HL-60 (cell line): Measurements from ENCODE around the gene FKBP7.

Experiments used
- GABPA ChIP-seq: IDR thresholded peaks from 2 replicates; pipeline ENCODE4 v1.6.1; 2012; ENCODE audit warnings: low read depth
- TF ChIP-seq, protein P1 (sequence below): IDR thresholded peaks from one replicate; pipeline ENCODE4 v1.5.1; 2011; ENCODE audit warnings: low read length, control low read depth, inconsistent platforms; ENCODE audit not compliant: insufficient read depth
- TF ChIP-seq, protein P2 (sequence below): IDR thresholded peaks from 2 replicates; pipeline ENCODE4 v1.6.1; 2012; ENCODE audit warnings: low read depth; ENCODE audit not compliant: insufficient replicate concordance

DNA sequence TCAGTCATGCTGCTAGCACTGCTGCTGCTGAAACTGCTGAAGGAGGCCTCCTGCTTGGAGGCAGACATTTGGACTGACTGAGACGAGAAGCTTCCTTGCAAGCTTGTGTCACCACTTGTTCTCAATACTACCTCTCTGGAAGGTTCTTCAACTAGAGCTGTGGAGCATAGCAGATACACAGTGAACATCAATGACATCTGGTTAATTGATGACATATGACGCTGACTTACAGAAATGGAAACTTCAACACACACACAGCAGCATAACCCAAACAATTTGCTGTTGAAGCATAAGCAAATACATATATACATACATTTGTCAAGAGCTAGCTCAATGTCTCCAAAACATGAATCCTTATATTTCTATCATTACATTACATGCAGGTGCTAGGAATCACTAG, 49.2 kb upstream of the FKBP7 start:
- TF ChIP-seq, protein P1, sequence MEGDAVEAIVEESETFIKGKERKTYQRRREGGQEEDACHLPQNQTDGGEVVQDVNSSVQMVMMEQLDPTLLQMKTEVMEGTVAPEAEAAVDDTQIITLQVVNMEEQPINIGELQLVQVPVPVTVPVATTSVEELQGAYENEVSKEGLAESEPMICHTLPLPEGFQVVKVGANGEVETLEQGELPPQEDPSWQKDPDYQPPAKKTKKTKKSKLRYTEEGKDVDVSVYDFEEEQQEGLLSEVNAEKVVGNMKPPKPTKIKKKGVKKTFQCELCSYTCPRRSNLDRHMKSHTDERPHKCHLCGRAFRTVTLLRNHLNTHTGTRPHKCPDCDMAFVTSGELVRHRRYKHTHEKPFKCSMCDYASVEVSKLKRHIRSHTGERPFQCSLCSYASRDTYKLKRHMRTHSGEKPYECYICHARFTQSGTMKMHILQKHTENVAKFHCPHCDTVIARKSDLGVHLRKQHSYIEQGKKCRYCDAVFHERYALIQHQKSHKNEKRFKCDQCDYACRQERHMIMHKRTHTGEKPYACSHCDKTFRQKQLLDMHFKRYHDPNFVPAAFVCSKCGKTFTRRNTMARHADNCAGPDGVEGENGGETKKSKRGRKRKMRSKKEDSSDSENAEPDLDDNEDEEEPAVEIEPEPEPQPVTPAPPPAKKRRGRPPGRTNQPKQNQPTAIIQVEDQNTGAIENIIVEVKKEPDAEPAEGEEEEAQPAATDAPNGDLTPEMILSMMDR, result no peak
- TF ChIP-seq, protein P2, sequence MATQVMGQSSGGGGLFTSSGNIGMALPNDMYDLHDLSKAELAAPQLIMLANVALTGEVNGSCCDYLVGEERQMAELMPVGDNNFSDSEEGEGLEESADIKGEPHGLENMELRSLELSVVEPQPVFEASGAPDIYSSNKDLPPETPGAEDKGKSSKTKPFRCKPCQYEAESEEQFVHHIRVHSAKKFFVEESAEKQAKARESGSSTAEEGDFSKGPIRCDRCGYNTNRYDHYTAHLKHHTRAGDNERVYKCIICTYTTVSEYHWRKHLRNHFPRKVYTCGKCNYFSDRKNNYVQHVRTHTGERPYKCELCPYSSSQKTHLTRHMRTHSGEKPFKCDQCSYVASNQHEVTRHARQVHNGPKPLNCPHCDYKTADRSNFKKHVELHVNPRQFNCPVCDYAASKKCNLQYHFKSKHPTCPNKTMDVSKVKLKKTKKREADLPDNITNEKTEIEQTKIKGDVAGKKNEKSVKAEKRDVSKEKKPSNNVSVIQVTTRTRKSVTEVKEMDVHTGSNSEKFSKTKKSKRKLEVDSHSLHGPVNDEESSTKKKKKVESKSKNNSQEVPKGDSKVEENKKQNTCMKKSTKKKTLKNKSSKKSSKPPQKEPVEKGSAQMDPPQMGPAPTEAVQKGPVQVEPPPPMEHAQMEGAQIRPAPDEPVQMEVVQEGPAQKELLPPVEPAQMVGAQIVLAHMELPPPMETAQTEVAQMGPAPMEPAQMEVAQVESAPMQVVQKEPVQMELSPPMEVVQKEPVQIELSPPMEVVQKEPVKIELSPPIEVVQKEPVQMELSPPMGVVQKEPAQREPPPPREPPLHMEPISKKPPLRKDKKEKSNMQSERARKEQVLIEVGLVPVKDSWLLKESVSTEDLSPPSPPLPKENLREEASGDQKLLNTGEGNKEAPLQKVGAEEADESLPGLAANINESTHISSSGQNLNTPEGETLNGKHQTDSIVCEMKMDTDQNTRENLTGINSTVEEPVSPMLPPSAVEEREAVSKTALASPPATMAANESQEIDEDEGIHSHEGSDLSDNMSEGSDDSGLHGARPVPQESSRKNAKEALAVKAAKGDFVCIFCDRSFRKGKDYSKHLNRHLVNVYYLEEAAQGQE, result no peak
- no peak for TF ChIP-seq GABPA
